Activated CD4-positive, CD25-positive, alpha-beta regulatory T cell treated with anti-CD3 and anti-CD28 coated beads, Interleukin-2, amount 50 U/mL, for 24 hours (primary cell): ENCODE measurements around the gene INPP5J.
"Not testable (repeated sequence)": the region's sequence is repeated elsewhere in the genome, so short reads cannot be mapped to it uniquely, and the experiment has no call there.

Experiments
- ATAC-seq, 2 donors: fragments of 150-1000 bp; cut with Tn5 transposase; one replicate each; pipeline ENCODE4 v1.10.0; 2021; ENCODE audit warnings: mild to moderate bottlenecking in 1 of 2, moderate library complexity in 1 of 2

INPP5J gene

DNA sequence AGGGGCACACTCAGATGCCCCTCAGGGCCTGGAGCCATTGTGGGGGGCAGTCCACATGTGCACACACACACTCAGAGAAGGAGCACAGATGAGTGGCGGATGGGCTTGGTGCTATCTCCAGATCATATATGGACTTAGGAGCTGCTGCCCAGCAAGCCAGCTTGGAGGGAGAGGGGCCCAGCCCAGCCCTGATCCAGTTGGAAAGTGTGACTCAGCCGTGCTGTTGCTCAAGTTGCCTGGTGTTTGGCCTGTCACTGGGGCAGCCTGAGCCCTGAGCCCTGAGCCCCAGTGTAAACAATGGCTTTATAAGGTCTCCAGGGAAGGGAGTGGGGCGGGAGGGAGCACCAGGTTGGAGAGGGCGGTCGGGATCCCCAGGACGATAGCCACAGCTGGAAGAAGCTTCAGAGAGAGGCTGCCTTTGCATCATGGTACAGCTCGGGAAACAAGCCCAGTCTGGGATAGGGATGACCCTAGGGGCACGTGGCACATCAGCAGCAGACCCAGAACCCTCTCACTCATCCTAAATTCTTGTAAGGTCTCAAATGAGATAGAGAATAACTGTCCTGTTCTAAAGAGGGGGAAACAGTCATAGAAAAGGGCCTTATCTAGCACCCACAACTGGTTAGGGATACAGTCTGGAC is 20.2 kb upstream of the INPP5J start:
- no peak for ATAC-seq

DNA sequence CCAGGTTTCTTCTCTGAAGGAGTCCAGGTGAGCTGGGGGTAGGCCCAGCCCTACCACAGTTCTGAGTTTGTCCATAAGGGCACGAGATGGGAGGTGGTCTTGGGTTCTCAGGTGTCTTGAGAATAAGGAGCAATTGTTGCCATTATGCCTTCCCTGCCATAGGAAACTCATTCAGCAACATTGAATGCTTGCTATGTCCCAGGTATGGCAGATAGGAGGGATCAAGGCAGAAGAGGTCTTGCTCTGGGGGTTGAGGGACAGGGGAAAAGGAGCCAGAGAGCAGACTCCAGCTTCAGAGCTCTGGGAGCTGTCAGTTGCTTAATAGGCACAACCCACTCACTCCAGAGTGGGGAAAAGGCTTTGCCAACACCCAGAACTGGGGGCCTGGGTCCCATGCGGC is 19.7 kb upstream of the INPP5J start:
- ATAC-seq = no peak

DNA sequence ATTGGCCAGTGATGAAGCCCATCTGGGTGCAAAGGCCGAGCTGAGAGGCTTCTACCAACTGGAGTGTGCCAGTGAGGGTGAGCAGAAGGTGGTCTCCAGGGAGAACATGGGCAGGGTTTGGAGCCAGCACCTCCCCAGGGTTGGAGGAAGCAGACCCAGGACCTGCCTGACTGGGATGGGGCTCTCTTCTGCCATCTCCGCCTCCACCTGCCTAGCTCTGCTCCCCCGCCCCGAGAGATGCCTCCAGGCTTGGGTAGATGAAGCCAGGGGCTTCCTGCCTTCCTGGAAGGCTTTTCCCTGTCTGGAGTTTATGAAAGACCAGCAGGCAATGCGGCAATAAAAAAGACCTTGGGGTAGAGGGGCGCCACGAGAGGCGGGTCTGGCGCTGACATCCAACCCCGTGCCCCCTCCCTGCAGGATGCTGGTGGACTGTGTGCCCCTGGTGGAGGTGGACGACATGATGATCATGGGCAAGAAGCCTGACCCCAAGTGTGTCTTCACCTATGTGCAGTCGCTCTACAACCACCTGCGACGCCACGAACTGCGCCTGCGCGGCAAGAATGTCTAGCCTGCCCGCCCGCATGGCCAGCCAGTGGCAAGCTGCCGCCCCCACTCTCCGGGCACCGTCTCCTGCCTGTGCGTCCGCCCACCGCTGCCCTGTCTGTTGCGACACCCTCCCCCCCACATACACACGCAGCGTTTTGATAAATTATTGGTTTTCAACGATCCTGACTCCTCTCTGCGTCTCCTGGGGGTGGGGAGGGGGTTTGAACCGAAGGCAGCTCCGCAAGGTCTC is 18.7 kb upstream of the INPP5J start:
- ATAC-seq = no peak

DNA sequence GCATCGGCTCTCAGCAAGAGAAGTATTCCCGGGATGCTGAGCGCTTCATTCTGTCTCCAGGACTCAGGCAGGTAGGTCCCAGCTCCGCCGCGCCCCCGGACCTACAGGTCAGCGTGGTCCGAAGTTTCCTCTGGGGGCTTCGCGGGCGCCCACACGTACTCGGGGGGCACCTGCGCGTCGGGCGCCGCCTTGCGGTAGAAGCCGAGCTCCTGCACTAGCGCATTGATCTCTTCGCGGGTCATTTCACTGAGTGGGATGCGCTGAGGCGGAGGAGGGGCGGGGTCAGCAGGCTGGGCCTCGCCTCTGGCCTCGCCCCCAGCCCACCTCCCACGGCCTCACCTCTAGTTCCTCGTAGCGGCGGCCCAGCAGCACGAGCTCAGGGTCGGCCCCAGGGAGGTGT is 17.9 kb upstream of the INPP5J start:
- ATAC-seq = no peak

DNA sequence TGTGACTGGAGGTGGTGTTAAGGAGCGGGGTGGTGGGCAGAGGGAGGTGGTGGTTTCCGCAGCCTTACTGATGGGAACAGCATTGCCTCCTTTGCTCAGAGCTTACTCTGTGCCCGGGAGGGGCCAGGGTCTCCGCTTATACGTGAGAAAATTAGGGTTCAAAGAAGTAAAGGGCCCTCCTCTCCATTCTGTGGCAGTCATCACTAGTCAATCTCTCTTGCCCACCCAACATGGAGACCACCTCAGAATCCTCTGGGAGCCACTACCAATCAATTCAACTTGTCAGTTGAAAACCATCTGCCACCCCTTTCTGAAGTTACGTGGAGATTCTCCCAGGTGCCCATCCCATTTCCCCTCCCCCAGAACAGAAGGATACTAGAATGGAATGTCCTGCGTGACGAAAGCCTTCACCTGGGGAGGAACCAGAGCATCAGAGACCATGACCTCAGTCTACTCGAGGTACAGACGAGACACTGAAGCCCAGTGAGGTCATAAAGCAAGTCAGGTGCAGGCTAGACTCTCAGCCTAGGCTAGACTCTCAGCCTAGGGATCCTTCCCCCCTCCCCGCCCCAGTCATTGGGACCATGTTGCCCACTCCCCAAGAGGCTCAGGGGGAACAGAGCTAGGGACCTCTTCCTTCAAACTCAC is 17.4 kb upstream of the INPP5J start:
- ATAC-seq = no peak

DNA sequence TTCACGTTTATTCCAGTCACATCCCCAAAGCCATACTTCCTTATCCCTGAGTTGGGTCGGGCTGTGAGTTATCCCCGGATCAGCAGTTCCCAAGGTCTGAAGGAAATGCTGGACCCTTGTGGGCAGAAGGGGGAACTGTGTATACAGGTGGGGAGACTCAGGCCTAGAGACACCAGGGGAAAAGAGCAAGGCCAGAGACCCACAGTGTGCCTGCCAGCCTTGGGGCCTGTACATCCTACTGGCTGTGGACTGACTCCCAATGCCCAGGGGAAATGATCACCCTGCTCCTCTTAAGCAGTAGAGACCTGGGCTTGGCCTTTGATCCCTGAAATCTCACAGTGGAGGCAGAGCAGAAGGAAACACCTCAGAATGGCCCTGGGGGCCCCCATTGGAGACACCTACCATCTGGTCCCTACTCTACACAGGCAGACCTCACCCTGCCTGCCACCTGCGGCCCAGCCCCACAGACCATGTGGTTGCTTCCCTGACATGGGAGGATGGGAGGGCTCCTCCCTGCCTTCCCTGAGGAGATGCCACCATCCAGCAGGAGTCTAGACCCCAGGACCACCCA is 16.7 kb upstream of the INPP5J start:
- no peak for ATAC-seq

DNA sequence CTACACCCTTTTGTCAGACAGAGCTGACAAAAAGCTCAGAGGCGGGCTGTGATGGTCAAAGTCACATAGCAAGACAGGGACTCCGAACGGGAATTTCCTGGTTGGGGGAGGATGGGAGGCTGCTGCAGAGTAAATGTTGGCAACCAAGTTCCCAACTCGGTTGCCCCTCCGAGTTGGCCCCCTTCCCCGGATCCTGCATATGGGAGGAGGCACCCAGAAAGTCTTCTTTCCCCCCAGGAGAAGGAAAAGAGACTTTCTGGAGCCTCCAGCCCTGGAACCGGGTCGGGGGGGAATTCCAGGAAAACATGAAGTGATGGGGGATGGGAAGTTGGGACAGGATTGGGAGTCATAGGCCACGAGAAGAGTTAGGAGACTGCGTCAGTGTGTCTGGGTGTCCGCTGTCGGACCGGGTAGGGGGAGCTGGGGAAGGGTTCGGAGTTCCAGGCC is 16.0 kb upstream of the INPP5J start:
- no peak for ATAC-seq

DNA sequence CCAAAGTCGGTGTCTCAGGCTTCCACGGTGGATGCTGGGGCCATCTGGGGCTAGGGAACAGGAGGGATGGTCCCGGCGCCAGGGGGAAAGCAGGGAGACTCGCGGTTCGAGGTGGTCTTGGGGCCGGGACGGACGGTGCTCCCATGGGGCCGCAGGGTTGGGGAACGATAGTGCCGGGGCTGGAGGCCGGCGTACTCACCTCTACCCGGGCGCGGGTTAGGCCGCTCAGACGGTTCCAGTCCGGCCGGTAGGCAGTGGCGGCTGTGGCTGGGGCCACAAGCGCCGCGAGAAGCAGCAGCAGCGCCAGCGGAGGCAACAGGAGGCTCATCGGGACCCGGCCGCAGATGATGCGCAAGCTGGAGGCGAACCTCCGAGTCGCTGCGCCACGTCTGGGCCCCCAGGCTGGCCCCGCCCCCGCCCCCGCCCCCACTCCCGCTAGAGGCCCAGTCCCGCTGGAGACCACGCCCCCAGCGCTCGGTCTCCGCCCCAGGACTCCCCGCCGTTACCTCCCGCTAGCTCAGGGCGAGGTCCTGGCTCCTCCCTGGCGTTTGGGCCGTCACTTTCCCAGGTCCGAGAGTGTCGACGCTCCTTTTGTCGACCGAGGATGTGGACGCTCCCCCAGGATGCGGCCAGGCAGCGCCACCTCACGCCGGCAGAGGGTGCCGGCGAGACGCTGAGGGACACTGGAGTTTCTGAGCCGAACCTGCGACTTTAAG is 15.4 kb upstream of the INPP5J start, which contains the start of gene SELENOM:
SELENOM (minus strand) TSS at position 391 of the 716 bp plus-strand sequence; CDS start at position 328, 63 bp downstream.
- ATAC-seq = peak; percentile 94 to 95

DNA sequence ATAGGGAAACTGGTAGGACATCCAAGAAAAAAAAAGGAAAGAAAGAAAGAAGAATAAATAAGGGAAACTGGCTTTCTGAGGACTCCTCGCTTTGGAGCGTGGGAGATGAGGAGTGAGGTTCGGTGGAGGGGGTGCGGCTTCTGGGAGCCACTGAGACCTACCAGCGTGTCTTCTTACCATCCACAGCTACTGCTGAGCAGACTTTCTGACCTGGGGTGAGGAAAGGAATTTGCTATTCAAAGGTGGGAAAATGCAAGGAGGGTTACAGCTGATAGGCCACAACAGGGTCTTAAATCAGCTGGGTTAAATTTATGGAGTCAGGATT is 14.9 kb upstream of the INPP5J start:
- ATAC-seq = peak; percentile 15 to 16

DNA sequence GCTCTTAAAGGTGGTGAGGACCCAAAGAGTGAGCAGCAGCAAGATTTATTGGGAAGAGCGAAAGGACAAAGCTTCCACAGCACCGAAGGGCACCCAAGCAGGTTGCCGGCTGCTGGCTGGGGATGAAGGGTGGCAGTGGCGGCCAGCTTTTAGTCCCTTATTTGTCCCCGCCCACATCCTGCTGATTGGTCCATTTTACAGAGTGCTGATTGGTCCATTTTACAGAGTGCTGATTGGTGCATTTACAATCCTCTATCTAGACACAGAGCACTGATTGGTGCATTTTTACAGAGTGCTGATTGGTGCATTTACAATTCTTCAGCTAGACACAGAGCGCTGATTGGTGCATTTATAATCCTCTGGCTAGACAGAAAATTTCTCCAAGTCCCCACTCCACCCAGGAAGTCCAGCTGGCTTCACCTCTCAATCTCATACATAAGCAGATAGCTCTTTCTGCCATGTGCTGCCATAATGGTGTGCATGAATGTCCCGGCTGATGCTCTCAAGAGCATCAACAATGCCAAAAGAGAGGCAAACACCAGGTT is 10.1 kb upstream of the INPP5J start:
- ATAC-seq = not testable (repeated sequence)

DNA sequence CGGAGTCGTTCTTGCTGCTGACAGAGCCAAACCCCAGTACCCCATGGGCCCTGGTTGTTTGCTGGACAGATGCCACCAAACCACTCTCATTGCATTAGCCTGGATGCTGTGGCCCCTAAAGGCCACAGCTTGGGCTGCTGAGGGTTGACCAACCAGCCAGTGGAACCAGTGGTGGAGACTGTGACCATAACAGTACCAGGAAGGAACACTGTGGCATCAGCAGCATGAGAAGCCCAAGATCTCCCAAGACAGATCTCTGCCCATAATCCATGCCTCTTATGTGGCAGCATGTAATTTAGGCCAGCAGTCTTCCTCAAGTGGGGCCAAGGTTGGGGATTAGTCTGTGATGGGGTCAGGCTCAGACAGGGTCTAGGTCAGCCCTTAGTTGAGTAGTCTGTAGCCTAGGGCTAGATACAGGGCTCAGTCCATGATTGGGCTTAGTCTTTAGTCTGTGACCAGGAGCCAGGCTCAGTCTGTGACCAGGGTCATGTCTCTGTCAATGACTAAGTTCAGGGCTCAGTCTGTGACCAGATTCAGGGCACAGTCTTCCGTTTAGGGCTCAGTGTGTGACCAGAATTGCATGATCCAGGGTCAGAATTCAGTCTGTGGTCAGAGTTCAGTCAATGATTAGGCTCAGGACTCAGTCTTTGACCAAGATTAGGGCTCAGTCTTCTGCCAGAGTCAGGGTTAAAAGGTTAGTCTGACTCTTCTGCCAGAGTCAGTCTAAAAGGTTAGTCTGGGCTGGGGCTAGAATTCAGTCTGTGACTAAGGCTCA is 4.5 kb upstream of the INPP5J start:
- ATAC-seq = no peak

DNA sequence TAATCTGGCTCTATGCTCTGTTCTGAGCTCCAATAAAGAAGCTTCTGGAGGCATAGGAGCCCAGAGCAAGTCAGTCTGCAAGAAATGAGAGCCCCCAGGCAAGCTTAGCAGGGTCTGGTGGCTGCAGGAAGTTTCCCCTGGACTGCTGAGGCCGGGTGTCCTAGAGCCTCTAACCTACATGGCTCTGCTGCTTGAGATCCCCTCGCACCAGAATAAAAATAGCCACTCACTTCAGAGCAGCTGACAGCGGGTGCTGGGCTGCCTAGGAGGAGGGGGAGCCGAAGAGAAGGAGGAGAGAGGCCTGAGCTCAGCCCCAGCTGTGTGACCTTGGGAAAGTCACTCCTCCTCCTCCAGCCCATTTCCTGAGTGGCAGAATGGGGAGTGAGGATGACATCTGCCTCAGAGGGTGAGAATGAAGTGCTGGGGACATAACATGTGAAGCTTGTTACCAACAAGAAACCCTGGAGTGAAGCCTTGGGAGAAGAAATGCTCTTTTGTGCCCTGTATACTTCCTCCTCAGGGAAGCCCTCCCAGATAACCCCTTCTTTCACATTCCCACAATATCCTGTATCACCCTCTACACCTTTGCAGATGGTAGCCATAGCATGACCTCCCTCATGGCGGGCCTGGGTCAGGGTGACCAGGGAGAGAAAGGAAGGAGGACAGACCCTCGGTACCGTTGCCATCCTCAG is 3.6 kb upstream of the INPP5J start:
- no peak for ATAC-seq

DNA sequence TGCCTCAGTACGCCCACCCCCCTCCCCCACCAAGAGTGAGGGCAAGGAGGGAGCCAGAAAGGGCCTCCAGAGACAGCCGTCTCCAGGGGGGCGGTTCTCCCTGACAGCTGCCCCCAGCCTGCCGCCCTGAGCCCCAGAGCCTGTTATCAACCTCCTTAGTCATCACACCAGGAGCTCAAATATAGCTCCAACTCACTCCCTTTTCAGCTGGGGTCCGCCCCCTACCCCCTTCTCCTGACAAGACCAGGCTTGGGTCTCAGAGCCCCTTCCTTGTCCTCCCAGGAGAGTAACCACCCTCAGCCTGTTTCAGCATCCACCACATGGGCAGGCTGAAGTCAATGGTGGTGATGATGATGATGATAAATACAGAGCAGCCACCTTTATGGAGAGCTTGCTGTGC is 2.5 kb upstream of the INPP5J start:
- ATAC-seq = no peak

DNA sequence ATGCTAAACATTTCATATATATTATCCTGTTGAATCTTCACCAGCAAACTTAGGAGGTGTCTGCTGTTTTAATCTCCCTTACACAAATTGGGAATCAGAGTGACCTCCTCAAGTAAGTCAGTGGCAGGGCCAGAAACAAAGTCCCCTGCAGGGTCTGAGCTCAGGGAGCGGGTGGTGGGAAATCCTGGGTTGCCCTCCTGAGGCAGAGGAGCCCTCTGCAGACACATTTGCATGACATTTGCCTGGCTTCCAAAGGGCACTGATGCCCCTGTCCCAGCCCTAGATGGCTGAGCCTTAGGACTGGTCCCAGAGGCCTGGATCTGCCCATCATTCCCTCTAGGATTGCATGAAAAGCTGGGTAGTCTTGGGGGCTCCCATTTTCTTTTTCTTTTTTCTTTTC is 2.1 kb upstream of the INPP5J start:
- no peak for ATAC-seq

DNA sequence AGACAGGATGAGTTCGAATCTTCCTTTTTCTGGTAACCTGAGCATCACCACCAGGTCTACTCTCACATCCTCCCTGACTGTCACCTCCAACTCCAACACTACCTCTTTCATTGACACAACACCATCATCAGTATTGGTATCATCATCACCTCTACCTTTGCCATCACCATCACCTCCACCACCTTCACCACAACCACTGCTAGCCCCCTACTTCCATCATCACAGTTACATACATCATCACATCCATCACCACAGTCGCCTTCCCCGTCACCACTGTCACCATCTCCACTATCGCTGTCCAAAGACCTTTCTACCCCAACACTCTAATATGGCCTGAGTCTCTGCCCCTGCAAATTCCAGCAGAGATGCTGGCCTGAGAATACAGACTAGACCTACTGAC is 1.4 kb upstream of the INPP5J start:
- ATAC-seq = no peak

DNA sequence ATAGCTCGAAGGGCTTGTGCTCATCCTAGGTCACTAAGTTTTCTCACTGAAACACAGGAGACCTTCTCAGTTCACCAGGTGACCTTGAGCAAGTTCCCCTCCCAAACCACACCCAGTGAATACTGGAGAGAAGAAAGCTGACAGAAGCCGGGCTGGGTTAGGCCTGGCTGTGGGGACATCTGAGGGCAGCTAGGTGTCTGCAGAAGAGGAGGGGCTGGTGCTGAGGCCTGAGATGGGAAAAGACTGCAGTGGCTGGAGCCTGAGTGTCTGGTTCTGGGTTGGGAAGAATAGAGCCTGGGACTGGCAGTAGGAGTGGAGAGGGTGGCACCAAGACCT is 602 bp upstream of the INPP5J start:
- no peak for ATAC-seq

DNA sequence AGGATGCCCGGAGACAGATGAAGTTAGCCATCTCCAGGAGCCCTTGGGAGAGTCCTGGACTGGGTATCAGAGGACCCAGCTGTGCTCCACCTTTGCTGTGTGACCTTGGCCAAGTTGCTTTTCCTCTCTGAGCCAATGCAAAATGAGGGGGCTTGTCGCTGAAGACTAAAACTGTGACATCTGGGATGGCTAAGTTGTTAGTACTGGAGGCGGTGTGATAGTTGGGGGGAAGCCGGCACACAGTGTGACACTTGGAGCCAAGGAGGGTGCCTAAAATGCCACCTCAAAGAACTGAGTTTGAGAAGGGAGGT is 481 bp downstream of the INPP5J start:
- no peak for ATAC-seq

DNA sequence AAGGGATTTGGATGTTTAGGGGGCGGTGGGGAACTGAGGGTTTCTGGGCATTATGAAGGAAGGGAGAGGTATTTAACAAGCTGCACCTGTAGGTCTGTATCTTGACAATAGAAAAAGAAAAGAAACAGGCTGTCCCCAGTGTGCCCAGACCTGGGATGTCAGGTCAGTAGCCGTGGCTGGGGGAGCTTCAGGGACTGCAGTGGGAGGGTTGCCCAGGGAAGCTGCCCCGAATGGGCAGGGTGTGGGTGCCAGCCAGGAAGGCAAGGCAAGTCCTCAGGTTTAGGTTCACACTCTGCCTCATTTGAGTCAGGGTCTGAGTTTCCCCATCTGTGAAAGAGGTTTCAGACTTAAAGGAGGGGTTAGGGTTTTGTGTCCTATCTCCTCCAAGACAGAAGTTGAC is 1.5 kb downstream of the INPP5J start:
- ATAC-seq = no peak

DNA sequence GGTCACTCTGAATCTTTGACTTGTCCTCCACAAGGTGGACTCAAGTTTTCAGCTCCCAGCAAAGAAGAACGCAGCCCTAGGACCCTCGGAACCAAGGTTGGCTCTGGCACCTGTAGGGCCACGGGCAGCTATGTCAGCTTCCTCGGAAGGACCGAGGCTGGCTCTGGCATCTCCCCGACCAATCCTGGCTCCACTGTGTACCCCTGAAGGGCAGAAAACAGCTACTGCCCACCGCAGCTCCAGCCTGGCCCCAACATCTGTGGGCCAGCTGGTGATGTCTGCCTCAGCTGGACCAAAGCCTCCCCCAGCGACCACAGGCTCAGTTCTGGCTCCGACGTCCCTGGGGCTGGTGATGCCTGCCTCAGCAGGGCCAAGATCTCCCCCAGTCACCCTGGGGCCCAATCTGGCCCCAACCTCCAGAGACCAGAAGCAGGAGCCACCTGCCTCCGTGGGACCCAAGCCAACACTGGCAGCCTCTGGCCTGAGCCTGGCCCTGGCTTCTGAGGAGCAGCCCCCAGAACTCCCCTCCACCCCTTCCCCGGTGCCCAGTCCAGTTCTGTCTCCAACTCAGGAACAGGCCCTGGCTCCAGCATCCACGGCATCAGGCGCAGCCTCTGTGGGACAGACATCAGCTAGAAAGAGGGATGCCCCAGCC is 2.2 kb downstream of the INPP5J start:
- ATAC-seq = no peak

DNA sequence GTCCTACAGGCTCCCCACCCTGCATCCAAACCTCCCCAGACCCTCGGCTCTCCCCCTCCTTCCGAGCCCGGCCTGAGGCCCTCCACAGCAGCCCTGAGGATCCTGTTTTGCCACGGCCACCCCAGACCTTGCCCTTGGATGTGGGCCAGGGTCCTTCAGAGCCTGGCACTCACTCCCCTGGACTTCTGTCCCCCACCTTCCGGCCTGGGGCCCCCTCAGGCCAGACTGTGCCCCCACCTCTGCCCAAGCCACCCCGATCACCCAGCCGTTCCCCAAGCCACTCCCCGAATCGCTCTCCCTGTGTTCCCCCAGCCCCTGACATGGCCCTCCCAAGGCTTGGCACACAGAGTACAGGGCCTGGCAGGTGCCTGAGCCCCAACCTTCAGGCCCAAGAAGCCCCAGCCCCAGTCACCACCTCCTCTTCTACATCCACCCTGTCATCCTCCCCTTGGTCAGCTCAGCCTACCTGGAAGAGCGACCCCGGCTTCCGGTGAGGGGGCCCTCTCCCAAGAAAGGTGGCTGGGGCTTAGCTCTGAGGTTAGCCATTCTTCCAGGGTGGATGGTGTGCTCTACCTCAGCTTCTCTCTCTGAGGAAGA is 2.9 kb downstream of the INPP5J start:
- no peak for ATAC-seq
